NCI-H526 (cell line): ENCODE data around the gene WDR48.

Source experiments
- DNase-seq, 2 experiments: peaks; one replicate each; lab custom pipeline; 2025; lab: John Stamatoyannopoulos, UW

Gene WDR48

DNA sequence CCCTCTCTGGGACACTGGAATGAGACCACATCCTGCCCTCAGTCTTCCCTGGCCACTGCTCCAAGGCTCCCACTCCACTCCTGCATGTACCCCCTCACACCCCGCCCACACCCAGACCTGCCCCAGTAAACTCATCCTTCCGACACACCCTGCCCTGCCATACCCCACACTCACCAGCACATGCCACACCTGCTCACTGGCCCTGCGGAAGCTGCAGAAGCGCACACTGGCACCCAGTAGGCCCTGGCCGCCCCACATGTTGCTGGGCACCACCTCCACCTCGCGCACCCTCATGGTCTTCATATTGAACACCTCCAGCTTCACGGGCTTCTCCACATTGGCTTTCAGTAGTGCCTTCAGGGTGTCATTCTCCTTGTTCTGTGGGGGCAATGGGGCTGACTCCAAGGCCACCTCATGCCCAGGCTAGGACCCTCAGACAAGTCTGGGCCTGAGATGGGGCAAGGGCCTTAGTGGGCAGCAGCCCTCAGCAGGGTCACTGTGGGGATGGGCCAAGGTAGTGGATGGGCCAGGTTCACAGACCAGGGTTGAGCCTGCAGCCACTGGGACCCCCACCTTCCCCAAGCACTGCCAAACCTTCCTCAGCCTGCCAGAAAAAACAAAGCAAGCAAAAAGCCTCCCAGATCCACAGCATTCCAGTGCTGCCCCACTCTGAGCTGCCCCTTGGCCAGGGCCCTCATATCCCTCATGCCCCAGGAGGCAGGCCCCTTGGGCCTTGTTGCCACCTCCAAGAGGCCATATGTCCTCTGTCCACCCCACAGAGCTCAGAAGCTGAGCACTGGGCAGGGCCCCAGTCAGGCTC is 50.9 kb downstream of the WDR48 start:
- no peak for DNase-seq

DNA sequence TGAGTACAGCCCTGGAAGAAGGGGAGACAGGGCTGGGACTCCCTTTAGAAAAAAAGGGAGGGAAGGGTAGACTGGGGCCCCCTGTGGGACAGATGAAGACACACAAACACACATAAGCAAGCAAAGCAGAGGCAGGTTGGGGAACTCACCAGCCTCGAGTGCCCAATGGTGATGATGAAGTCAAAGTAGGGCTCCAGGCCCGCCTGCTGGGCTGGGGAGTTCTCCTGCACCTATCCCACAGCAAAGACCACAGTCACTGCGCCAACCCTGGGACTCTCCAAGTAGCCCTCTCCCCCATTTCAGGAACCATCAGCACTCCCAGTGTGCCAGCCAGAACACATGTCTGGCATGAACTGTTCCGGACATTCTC is 51.5 kb downstream of the WDR48 start:
- DNase-seq, result no peak

DNA sequence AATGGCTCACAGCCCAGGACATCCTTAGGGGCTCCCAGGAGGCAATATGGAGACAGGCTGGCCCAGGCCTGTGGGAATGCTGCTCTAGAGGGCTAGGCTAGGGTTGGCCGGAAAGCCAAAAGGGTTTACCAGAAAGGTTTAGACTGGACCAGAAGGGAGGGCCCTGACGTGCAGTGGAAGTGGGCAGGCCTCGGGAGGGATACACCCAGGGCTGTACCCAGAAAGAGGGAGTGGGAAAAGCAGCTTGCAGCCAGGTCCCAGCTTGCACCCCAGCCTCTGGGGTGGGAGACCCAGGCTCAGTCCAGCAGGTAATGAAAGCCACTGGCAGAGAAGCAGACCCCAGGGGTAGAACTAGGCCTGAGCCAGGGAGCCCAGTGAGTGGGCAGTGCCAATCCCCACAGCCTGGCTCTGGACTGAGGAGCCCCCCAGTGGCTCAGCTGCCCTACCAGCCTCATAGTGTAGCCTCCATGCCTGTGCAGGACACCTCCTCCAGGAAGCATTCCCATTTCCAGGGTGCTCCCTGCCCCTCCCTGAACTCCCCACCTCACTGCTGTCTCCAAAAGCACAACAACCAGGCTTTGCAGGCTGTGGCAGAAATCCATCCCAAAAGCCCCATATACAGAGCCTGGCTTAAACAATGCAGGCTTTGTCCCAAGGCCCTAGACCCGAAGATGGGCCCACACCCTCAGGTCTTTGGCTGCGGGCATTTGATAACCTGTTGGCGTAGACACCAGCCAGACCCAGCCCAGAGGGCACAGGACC is 52.2 kb downstream of the WDR48 start:
- no peak for DNase-seq

DNA sequence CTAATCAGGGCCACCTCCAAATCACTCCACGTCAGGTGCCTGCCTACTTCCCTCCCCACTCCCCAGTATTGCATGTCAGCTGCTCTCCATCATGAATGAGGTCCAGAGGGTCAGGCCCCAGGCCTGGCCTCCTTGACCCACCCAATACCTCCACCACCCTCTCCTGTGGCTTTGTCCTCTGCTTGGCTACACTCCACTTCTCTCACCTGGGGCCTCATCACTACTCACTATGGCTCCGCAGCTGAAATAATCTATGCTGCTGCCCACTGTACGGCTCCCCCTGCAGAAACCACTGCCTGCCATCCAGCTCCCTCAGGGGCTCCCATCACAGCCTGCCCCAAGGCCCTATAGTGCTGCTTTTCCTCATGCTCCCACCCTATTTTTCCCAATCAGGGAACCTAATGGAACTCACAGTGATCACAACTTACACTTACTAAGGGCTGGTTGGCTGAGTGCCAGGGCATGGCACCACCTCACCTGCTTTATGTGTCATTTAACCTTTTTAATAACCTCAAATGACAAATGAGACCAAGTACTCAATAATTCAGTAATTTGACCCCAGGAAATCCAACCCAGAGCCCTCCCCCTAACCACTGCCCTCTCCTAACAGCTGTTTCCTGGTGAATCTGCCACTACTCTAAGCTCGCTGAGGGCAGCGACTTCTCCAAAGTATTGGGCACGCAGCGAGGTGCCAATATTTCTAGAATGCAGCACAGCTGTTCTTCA is 53.3 kb downstream of the WDR48 start:
- DNase-seq, result no peak

DNA sequence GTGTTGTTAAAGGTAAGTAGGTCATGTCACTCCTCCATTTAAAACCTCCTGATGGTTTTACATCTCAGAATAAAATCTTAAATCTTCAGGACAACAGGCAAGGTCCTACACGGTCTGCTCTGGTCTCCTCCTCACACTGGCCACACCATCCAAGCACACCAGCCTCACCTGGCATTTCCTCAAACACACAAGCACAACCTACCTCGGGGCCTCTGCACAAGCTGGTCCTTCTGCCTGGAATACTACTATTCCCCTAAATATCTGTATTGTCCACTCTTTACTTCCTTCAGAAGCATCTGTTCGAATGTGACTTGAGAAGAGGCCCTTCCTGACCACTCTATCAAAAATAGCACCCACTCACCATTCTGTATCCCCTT is 53.9 kb downstream of the WDR48 start:
- DNase-seq, result no peak

DNA sequence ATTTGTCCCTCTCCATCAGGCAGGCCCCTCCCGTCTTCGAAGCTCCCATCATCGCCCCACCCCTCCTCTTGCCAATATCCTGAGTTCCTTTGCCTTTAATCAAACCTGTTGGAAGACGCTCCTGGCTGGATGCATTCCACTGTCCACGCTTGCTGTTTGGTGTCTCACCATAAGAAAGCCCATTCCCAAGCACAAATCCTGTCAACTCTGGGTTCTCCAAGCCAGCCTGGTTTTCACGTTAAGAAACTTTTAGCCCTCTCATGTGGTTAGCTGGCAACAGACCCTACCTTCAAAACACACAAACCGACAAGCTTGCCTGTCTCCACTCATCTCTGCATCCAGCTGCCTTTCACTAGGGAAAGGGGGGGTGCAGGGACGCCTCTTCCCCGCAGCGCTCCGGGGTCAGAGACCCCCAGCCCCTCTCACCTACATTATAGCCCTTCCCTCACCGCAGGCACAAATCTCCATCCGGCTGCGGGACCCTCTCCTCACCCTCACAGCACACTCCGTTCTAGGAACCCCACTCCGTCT is 54.5 kb downstream of the WDR48 start:
- DNase-seq, result peak in 1 of 2 experiments; percentile 13

DNA sequence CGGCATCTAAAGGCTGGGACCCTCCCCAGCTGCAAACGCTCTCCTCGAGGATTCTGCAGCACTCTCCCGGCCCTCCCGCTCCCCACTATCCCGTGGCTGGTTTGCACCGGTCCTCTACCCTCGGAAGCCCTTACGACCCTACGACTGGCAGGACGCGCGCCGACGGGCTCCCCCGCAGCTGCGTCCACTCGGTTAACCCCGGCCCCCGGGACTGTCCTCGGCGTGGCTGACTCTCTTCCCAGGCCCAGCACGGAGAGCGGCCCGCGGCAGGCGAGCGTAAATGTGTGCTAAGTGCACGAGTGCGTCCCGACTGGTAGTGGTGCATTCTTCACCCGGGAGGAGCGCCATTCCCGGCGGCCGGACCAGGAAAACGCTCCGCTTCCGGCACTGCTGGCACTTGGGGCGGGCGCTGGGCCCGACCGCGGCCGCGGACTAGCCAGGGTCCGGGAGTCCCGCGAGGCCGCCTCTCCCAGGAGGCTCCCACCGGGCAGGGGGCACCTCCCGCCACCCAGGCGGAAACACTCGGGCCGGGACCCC is 55.1 kb downstream of the WDR48 start:
- DNase-seq, result peak in 1 of 2 experiments; percentile 54

DNA sequence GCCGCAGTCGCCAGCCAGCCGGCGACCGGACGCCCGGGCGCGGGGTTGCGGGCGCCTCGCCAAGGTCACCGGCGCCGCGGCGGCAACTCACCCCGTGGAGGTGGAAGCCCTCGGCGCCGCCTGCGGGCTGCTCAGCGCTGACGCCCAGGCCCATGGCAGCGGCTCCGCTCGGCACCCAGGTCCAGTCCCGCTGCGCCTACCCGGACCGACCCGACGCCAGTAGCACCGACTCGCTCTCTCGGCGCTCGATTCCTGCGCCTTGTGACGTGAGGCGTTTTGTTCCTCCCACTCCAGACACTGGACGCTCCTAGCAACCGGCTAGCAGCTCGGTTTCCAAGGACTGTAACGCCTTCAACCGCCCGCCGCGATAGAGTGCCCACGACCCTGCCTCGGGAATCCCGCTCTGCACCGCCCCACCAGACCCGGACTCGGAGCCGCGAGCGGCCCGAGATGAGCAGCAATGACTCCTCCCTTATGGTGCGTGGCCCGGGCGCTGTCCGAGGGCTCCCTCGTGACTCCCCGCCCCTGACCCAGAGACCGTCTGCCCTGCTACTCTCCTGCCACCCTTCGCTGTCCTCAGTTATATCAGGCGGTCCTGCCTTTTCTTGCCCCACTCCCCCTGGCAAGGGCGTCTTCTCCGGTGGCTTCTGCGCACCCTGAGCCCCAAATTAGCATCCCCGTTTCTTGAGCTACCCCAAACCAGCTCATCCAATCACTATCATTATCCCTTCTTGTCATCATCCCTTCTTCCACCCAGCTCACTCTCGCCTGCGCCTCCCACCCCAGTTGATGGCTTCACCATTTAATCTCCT is 55.8 kb downstream of the WDR48 start, which contains the start of the genes GORASP1 and TTC21A:
Gene GORASP1, minus strand, starts transcription at position 240 of the 812 bp plus-strand sequence. Its CDS starts 86 bp downstream, at position 154.
Gene TTC21A, plus strand, starts transcription at position 293 of the 812 bp plus-strand sequence. Its CDS starts 158 bp downstream, at position 451.
- DNase-seq, result peak; percentile 71 to 86

DNA sequence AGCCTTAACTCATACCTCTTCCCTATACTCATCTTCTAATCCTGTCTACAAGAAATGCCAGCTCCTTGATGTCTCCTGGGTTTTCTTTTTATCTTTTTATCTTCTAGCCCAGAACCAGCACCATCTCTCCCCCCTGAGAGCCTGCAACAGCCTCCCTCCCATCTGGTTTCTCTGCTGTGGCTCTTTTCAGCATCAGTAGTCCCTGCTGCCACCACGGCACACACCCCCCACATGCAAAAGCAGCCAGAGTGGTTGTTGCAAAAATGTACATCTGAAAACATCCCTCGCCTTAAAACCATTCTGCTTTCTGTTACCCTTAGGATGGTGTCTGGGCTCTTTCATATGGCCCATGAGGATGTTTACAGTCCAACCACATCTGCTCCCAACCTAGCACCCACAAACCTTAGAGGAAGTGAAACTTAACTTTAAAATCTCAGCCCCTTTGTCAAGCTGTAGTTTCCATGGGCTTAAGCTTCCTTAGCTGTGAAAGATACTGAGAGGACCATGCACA is 56.4 kb downstream of the WDR48 start:
- DNase-seq, result no peak

DNA sequence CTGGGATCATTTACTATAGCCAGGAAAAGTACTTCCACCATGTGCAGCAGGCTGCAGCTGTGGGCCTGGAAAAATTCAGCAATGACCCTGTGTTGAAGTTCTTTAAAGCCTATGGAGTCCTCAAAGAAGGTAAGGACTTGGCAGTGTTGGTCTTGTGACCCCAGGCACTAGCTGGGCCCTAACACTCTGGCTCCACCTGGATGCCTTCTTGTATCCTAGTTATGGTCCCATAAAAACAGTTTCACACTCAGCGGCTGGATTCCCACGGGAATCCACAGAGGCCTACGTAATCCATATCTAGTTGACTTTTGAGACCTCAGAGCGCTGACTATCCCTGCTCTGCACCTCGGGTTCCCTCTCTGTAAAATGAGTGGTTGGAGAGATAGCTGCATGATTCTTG is 57.3 kb downstream of the WDR48 start:
- DNase-seq, result no peak

DNA sequence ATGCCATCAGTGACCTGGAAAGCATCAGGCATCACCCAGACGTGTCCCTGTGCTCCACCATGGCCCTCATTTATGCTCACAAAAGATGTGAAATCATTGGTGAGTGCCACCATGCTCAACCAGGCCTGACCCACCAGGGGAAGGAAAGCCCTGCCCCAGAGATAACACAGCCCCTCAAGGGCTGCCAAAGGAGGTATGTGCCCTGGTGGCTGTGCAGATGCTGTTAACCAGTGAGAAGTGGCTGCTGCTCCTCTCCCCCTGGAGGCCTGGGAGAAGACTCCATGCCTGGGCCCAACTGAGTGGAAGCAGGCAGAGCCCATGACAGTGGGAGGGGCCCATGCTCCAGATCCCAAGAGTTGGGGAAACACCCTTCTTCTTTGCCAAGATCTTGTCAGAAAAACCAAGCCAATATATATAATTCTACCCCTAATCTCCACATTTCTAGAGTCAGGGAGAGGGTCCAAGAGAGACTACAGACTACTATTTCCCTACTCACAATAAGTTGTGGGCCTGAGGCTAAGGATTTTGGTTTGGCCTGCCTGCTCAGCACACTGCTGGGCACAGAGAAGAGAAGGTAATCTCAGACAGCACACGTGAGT is 58.3 kb downstream of the WDR48 start:
- DNase-seq, result no peak

DNA sequence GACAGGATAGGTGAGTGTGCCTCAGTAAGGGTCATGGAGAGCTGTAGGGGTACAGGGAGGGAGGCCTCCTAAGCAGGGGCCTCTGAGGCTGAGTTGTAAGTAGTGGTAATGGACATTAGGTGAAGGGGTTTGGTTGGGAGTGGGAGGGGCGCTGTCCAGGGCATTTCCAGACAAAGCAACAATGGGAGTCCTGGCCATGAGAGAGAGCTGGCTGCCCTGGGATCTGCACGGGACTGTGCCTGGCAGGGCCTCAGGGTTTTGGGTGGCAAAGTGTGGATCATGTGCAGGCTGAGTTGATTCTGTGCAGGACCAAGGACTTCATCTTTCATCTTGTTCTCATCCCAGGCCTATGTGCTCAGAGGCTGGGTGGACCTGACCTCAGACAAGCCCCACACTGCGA is 60.3 kb downstream of the WDR48 start:
- no peak for DNase-seq

DNA sequence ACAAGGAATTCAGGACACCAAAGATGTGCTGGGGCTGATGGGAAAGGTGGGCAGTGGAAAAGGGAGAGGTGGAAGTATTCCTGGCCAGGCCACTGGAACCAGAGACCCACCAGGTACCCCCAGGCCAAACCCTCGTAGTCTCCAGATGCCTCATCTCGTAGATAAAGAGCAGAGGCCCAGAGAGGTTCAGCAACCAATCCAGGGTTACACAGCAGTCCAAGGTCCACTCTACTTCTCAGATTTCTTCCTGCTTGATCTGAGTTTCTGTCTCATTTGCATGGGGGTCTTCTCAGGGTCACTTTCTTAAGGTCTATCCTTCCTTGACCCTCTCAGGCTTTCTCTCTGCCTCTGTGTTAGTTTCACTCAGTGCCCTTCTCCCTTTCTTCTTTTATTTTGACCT is 60.7 kb downstream of the WDR48 start:
- DNase-seq, result no peak

DNA sequence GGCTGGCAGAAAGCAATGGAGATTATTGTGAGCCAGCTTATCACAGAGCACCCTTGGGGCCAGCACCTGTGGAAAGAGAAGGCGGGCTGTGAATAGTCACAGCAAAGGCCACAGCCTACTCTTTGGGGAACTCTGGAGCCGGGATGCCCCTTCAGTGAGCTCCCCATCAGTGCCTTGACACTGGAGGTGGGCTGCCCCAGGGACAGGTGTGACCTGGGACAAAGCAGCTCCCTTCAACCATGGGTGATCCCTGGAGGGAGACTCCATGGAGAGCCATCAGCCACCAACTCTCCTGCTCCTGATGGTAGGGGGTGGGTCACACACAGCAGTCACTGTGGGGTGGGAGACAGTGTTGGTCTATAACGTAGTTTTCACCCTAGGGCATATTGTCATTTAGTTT is 61.5 kb downstream of the WDR48 start:
- DNase-seq, result no peak

DNA sequence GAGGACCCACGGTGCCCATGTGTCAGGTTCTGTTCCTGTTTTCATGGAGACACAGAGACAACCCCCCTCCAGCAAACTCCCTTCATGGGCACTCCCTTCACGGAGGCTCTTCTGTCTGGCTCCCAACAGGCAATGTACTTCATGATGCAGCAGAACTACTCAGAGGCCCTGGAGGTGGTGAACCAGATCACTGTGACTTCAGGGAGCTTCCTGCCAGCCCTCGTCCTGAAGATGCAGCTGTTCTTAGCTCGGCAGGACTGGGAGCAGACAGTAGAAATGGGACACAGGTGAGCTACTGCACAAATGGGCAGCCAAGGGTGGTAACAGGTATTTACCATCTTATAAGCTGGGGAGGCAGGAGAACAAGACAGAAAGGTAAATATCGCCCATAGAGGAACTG is 62.6 kb downstream of the WDR48 start:
- no peak for DNase-seq

DNA sequence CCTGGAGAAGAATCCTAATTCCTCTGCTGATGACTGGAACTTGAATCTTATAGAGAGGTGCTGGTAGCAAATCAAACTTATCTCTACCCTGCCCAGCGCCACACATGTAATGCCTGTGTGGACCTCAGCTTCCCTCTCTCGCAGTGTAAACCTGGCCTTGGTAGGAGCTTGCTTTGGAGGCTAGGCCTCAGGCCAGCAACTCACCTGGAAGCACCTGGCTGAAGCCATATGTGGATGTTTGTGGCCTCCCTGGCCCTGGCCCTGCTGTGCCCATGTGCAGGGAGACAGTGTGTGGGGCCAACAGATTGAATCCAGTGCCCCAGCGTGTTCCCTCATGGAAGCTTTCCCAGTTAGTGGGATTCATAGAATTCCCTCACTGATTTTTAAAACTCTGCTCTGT is 64.1 kb downstream of the WDR48 start:
- DNase-seq, result no peak

DNA sequence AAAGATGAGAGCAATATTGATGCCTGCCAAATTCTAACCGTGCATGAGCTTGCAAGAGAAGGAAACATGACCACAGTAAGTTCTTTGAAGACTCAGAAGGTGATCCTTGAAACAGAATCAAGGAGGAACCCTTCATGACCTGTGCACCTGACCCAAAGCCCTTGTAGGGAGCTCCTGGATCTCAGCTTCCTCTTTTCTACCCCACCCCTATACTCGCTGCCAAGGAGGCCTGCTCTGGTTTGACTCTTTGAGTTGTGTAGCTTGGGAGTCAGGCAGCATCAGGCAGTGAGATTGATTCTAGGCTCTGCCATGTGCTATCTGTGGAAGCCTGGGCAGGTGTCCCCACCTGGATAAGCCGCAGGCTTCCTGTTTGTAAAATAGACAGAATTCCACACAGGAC is 66.3 kb downstream of the WDR48 start:
- no peak for DNase-seq

DNA sequence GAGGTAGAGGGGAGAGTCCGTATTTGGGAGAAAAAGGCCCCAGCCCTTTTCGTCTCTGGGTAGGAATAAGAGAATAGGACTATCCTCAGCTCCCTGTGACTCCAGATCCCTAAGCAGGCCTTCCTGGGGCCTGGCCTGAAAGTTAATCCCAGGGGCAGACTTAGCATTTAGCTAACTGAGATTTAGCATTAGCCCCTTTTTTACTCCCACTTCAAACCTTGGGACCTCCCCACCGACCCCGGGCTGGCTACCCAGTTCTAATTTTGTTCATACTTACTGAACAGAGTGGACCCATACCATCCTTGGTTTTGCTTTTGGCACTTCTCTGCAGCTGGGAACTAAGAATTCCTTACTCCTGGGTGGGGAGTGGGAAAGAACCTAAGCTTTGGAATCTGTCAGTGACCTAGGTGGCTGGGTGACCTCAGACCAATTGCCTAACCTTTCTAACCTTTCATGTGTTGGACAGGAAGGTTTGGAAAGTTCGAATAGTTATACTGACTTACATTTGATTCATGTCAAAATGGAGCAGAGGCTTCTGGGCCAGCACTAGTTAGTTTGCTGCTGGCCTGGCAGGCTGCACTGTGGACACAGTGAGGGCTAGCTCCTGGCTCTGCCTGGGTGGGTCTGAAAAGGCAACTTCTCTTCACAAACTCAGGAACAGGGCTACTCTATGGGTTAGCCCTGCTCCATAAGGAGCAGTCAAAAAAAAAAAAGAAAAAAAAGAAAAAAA is 67.3 kb downstream of the WDR48 start:
- no peak for DNase-seq

DNA sequence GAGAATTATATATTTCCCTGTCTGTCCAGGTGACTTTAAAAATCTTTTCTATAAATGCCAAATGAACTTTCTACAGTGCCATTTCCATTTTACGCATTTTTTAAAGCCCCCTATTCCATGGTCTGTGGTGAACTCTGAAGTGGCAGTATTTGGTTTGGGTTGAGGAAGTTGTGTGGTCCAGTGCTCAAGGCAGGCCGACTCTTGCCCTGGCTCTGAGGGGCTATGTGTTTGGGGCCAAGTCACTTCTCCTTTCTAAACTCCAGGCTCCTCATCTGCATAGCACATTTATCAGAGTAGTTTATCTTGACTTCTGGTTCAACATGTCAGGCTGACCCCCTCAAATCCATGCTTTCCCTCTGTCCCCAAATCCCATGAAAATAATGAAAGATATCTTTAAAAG is 69.8 kb downstream of the WDR48 start:
- no peak for DNase-seq

DNA sequence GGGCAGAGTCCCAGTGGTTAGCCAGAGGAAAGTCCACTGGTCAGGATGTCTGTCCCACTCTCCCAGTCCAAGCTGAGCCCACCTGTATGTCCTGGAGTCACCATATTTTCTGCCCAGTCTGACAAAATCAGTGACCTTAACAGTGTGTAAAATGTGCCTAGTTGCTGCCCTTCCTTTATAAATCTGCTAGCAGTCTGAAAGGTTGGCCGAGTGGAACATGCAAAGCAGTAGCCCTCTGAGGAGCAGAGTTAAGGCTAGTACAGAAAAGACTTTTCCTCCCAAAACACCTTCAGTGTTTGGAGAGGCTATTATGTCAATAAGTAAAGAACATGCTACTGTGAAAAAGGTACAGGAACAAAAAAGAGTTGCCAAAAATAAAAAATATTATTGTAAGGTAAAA is 71.0 kb downstream of the WDR48 start:
- no peak for DNase-seq
